ENCODE data around the gene STUM.

STUM gene

DNA sequence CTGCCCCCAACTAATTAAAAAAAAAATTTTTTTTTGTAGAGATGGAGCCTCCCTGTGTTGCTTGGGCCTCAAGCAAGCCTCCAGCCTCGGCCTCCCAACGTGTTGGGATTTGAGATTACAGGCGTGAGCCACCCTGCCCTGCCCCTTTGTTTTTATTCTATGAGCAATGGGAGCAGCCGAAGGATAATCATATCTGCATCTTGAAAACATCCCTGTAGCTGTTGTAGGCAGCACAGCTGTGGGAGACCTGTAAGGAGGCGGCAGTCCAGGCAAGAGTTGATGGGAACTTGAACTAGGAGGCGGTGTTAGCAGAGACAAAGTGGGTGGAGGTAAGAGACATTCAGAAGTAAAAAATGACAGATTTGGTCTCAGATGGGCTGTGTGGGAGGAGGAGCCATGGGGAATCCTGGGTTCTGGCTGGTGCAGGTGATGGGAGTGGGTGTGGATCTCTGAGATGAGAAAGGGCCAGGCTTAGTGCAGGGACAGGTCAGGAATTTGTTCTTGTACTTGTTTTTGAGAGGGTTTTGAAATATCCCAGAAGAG lies 31.3 kb downstream of the STUM start:
- ATAC-seq: no peak
- Mint-ChIP-seq H3K4me1 (no peaks in the 10 kb centered on the region), H3K4me3 (no peak overlapping the region), H3K9me3 (no peaks in the 10 kb centered on the region), H3K27ac (no peak overlapping the region), H3K36me3 (no peaks in the 10 kb centered on the region), H3K27me3 (no peaks in the 10 kb centered on the region)

DNA sequence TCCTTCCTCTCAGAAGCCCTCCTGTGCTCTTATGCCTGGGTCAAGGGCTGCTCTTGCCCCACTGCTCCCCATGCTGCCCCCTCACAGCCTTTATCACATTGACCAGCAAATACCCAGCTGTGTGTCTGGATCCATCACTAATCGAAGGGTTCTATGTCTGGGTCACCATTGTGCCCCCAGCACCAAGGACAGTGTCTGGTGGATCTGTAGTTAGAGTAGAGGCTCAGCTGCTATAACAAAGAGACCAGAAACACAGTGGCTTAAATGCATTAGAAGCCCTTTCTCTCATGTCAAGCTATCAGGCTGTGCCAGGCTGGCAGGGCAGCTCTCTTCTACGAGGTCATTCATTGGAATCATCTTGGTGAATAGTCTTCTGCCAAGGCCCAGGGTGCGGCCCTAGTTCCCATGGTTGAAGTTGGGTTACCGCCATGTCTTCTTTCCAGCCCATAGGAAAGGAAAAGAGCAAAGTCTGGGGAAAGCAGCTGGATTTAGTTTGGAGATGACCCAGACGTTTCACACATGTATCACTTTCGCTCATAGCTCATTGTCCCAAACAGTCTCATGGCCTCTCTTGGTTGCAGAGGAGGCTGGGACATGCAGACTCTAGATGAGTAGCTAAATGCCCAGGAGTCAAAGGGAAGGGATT lies 32.2 kb downstream of the STUM start:
- H3K4me3 Mint-ChIP-seq: no peak overlapping the region
- H3K27ac Mint-ChIP-seq: no peak overlapping the region
- no peaks in the 10 kb centered on the region for H3K36me3 Mint-ChIP-seq
- no peaks in the 10 kb centered on the region for H3K4me1 Mint-ChIP-seq
- ATAC-seq: no peak
- no peaks in the 10 kb centered on the region for H3K27me3 Mint-ChIP-seq
- no peaks in the 10 kb centered on the region for H3K9me3 Mint-ChIP-seq

DNA sequence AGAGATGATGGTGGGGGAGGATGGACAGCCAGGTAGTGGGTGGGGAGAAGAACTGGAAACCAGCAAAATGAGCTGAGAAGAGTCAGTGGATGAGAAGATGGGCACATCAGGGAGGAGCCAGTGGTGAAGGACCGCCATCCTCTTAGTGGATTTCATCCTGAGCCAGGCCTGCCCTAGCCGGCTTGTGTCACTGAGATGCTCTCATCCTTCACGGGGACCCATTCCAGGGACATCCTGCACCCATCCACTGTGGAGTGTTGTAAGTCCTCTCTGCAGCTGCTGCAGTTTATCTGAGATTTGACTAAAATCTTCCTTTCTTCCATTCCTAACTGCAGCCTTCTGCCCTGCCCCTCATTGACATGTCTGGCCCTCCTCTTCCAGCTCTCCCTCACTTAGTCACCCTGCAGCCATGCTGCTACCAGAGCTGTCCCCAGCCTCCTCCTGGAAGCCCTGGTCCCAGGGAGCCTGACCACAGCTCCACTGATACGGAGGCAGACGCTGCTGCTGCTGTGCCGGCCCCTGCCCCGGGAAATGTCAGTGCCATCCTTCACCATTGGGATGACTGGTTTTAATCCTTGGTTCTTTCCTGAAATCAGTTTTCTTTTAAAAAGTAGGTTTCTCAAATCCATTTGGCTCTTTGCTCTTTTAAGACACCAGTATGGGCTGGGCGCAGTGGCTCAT lies 33.2 kb downstream of the STUM start:
- H3K27me3 Mint-ChIP-seq: no peaks in the 10 kb centered on the region
- H3K9me3 Mint-ChIP-seq: no peaks in the 10 kb centered on the region
- no peaks in the 10 kb centered on the region for H3K4me1 Mint-ChIP-seq
- H3K4me3 Mint-ChIP-seq: no peak overlapping the region
- H3K27ac Mint-ChIP-seq: no peak overlapping the region
- H3K36me3 Mint-ChIP-seq: no peaks in the 10 kb centered on the region
- no peak for ATAC-seq

DNA sequence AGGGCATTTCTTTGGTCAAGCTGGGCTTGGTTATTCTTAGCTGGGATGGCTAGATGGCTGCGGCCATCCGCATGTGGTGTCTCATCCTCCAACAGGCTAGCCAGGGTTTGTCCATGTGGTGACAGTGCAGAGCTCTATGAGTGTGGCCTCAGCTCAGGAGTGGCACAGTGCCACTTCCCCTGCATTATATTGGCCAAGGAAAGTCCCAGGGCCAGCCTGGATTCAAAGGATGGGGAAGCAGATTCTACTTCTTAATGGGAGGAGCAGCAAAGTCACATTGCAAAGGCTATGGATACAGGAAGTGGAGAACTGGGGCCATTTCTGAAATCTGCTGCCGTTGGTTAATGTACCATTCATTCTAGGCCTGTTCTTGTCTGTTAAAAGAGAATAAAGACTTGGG lies 34.4 kb downstream of the STUM start:
- no peaks in the 10 kb centered on the region for H3K4me1 Mint-ChIP-seq
- no peak overlapping the region for H3K27ac Mint-ChIP-seq
- ATAC-seq: no peak
- H3K9me3 Mint-ChIP-seq: no peaks in the 10 kb centered on the region
- H3K4me3 Mint-ChIP-seq: no peak overlapping the region
- H3K36me3 Mint-ChIP-seq: no peaks in the 10 kb centered on the region
- H3K27me3 Mint-ChIP-seq: no peaks in the 10 kb centered on the region

DNA sequence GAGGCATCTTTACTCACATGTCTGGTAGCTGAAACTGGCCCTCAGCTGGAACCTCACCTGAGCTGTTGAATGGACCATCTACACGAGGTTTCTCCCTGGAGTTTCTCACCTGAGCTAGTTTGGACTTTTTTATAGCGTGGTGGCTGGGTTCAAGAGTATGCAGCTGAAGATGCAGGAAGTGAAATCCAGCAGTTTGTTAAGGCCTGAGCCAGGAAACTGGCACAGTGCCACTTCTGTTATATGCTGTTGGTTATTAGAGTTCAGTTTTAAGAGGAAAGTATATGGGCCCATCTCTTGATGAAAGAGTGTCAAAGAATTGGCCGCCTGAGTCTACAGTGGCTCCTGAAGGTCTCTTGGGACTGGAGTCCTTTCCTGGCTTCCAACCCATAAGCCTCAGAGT lies 35.6 kb downstream of the STUM start:
- H3K27me3 Mint-ChIP-seq: no peaks in the 10 kb centered on the region
- no peaks in the 10 kb centered on the region for H3K36me3 Mint-ChIP-seq
- H3K4me3 Mint-ChIP-seq: no peak overlapping the region
- no peak for ATAC-seq
- H3K9me3 Mint-ChIP-seq: no peaks in the 10 kb centered on the region
- no peaks in the 10 kb centered on the region for H3K4me1 Mint-ChIP-seq
- H3K27ac Mint-ChIP-seq: no peak overlapping the region

DNA sequence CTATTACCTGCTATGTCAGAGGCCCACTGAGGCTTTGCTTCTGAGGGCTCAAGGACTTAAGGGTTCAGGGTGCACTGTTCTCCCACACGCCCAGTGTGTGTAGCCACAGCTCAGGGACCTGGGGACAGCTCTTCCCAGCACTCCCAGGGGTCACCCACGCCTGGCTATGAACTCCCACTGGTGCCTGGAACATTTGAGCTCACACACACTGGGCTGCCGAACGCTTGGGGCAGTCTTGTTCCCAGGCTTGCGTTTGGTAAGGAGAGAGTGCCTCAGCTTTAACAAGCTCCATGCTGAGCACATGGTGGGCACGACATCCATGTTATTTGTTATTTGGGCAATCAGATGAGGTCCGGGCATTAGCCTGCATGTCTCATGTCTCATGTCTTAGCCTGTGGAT lies 37.6 kb downstream of the STUM start:
- Mint-ChIP-seq H3K9me3 (no peaks in the 10 kb centered on the region), H3K27me3 (peaks cover 11% of the 10 kb centered on the region), H3K4me3 (no peak overlapping the region), H3K4me1 (no peaks in the 10 kb centered on the region), H3K36me3 (no peaks in the 10 kb centered on the region), H3K27ac (no peak overlapping the region)
- no peak for ATAC-seq

DNA sequence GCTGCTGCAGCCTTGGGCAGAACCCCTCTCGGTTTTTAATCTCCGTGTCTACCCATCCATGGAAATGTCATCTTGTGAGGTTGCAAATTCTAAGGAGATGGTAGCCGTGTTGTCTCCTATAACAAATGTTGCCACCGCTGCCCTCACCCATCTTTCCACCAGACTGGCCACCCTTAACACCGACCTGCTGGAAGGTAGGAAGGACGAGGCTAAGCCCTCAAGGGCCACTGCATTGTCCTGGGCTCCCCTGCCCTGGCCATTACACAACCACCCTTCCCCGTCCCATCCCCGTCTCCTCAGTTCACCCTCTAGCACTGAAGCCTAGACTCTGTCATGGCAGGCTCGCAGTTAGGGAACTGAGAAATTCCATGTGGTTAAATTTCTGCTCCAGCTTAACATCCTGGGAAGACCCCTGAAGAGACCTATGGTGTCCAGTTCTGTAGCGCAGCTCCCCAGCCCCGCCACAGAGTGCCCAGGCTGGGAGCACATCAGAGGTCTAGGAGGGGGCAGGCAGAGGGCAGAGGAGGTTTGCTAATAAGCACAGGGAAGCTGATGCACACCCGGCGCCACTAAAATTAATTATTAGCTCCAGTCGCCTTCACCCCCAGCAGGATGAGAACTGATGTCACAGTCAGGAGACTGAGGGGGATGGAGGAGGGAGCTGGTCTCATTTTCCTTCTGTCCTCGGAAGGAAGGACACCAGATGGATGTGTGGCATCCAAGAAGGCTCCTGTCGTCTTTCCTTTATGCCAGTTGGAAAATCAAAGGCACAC lies 38.3 kb downstream of the STUM start:
- Mint-ChIP-seq H3K36me3 (no peaks in the 10 kb centered on the region), H3K9me3 (no peaks in the 10 kb centered on the region), H3K4me3 (no peak overlapping the region), H3K4me1 (no peaks in the 10 kb centered on the region), H3K27ac (no peak overlapping the region), H3K27me3 (peaks cover 11% of the 10 kb centered on the region)
- ATAC-seq: no peak

DNA sequence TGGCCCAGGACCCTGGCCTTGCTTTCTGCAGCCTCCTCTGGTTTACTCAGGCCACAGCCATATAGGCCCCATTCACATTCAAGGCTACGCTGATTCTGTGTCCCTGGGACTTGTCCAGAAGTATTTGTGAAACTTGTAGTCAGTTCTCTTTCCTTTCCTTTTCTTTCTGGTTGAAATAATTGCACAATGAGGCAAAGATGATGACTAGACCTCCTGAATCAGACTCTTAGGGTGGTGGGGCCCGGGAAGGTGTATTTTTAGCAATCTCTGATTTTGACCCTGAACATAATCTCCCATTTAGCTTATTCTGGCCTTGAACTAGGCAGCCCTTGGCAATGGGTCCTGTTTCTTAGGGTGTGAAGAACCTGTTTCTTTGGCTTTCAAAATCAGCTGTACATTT lies 39.9 kb downstream of the STUM start:
- no peaks in the 10 kb centered on the region for H3K9me3 Mint-ChIP-seq
- no peak overlapping the region for H3K27ac Mint-ChIP-seq
- no peaks in the 10 kb centered on the region for H3K36me3 Mint-ChIP-seq
- no peak for ATAC-seq
- no peaks in the 10 kb centered on the region for H3K4me1 Mint-ChIP-seq
- no peak overlapping the region for H3K4me3 Mint-ChIP-seq
- peaks cover 11% of the 10 kb centered on the region for H3K27me3 Mint-ChIP-seq

DNA sequence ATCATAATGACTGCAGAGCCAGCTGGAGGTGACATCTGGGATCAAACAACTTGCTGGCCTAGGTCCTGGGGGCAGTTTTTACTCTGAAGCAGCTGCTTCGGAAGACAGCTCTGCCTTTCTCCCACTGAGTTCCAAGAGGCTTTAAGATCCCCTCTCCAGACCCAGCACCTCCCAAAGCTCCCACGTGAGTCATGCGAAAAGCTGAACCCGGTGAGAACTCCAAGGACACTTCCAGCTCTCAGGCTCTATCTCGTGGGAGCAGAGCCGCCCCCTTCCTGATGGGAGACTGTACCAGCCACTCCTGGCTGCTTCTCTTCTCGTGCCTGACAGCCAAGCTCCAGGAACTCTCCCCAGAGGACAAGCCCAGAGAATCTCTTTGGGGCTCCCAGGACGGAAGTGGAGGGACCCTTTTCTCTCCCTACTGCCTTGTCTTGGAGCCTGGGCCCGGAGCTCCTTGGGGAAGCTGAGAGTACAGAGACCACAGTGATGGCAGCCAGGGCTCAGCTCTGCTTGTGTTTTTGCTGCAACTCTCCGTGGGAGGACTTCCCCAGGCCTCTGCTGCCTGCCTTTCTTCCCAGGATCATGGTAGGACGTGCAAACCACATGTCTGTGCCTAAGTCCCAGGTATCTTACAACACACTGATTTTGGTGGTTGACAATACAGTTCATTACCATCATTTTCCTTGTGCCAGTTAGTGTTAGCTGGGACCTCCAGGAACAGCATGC lies 40.6 kb downstream of the STUM start:
- no peaks in the 10 kb centered on the region for H3K9me3 Mint-ChIP-seq
- H3K4me1 Mint-ChIP-seq: no peaks in the 10 kb centered on the region
- no peak for ATAC-seq
- H3K27me3 Mint-ChIP-seq: peaks cover 11% of the 10 kb centered on the region
- H3K36me3 Mint-ChIP-seq: no peaks in the 10 kb centered on the region
- no peak overlapping the region for H3K4me3 Mint-ChIP-seq
- no peak overlapping the region for H3K27ac Mint-ChIP-seq

DNA sequence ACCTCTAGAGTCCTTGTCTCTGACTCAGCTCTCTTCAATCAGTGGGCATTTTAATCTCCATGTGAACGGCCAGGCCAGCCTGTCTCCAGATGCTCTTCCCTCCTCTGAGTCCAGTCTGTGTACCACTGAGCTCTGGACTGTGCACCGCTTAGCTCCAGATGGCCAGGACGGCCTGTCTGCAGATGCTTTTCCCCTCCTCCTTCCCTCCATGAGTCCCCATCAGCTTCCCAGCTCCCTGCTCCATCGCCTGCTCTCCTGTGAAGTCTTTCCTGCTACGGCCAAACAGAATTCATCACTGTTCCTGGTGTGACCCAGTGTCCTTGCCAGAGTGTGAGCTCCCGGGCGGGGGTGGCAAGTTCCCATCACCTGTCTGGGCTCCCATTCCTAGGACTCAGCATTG lies 42.0 kb downstream of the STUM start:
- Mint-ChIP-seq H3K27ac (no peak overlapping the region), H3K9me3 (peaks cover 3% of the 10 kb centered on the region), H3K36me3 (no peaks in the 10 kb centered on the region), H3K4me3 (no peak overlapping the region), H3K4me1 (no peaks in the 10 kb centered on the region), H3K27me3 (peaks cover 11% of the 10 kb centered on the region)
- ATAC-seq: no peak

DNA sequence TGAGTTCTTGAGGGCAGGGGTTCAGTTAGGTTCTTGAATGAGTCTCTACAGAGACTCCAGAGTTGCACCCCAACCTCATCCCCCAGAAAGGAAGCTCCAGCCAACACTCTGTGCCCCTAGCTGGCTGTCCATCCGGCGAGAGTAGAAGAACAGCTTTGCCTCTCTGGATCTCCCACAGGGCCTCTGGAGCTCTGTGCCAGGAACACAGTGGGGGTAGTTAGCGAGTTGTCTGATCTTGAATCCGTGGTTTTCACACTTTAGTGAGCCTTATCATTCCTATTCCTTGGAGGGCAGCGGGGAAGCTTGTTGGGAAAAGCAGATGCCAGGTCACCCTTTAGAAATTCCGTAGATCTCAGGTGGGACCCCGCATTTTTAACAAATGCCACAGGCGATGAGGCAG lies 45.0 kb downstream of the STUM start:
- Mint-ChIP-seq H3K9me3 (peaks cover 3% of the 10 kb centered on the region), H3K4me1 (peaks cover 4% of the 10 kb centered on the region), H3K27ac (no peak overlapping the region), H3K36me3 (no peaks in the 10 kb centered on the region), H3K27me3 (peaks cover 11% of the 10 kb centered on the region), H3K4me3 (no peak overlapping the region)
- no peak for ATAC-seq

DNA sequence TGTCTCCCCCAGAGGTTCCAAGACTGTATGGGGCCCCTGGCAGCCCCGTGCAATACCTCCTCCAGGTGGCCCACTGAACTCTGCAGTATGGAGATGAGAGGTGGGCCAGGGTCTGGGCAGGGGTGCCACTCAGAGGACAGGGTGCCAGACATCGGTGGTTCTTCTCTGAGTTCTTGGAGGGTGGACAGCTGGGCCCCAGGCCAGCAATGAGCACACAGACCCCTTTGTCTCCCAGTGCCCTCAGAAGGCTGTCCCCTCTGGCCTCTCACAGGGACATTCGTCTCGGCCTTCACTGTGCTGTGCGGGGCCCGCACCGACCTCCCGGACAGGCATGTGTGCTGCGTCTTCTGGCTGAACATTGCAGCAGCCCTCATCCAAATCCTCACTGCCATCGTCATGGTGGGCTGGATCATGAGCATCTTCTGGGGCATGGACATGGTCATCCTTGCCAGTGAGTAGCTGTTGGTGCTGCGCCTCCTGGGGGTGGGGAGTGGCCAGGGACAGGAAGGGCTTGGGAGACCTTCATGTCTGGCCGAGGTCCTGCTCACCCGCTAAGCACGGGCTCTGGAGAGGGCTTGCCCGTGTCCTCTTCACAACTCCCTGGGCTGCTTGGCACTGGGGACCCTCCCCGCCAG lies 48.1 kb downstream of the STUM start:
- Mint-ChIP-seq H3K36me3 (no peaks in the 10 kb centered on the region), H3K9me3 (peaks cover 3% of the 10 kb centered on the region), H3K4me1 (peaks cover 4% of the 10 kb centered on the region), H3K4me3 (no peak overlapping the region), H3K27me3 (no peaks in the 10 kb centered on the region), H3K27ac (no peak overlapping the region)
- no peak for ATAC-seq

DNA sequence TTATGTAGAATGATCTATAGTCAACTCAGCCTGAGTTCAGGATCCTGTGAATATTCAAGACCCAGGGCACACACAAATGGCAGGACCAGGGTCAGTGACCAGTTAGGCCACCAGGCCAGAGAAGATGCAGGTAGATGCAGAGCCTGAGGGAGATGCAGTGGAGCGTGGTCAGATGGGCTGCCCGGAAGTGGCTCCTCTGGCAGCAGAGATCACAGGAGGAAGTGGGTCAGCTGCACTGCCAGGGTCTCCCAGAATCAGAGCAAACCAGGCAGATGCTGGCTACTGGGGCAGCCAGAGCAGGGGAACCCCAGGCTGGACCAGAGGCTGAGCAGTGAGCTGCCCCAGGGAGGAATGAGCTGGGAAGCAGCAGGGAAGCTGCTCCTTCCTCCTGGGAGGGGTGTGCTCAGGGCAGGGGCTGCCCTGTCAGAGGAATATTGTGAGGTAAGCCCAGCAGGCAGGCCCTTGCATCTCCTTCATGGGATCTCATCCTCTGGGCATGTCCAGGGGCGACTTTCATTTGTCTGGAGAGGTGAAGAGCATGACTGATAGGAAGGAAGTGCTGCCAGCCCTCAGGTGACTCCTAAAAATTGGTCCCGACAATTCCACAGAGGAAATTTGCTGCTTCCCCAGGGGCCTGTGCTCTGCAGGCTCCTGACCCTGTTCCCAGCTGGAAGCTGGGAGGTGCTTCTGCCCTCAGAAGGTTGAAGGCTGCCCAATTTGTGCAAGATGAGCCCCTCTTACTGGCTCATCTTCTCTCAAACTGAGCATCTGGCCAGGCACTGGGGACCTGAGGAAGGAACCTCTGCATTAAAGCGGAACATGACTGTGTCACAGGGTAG lies 49.3 kb downstream of the STUM start:
- H3K9me3 Mint-ChIP-seq: peaks cover 3% of the 10 kb centered on the region
- H3K36me3 Mint-ChIP-seq: no peaks in the 10 kb centered on the region
- H3K4me3 Mint-ChIP-seq: no peak overlapping the region
- no peak for ATAC-seq
- H3K4me1 Mint-ChIP-seq: peaks cover 5% of the 10 kb centered on the region
- H3K27ac Mint-ChIP-seq: no peak overlapping the region
- H3K27me3 Mint-ChIP-seq: no peaks in the 10 kb centered on the region

DNA sequence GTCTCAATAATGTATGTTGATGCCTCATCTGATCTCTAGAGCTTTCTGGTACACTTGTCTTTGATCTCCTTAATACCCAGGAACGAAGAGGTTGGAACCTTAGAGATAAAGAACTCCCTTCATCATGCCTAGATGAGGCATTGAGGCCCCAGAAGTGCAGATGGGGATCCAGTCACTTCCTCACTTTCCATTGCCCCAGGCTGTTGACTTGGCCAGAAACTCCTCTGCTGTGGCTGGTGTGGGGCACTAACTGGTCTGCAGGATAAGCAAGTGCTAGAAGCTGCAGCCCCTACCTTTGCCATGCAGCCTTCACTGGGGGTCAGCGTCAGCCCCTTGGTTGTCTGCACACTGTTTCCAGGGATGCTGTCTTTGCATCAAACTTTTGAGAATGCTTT lies 49.9 kb downstream of the STUM start:
- no peak for ATAC-seq
- H3K4me1 Mint-ChIP-seq: peaks cover 11% of the 10 kb centered on the region
- no peak overlapping the region for H3K27ac Mint-ChIP-seq
- peaks cover 3% of the 10 kb centered on the region for H3K9me3 Mint-ChIP-seq
- H3K4me3 Mint-ChIP-seq: no peak overlapping the region
- no peaks in the 10 kb centered on the region for H3K27me3 Mint-ChIP-seq
- H3K36me3 Mint-ChIP-seq: no peaks in the 10 kb centered on the region

All from stimulated activated memory B cell treated with anti-CD40 and anti-IgM and Interleukin-4, amounts not matched to agents 10 μg/mL and 1 μg/mL and 100 μg/mL, for 72 hours (primary cell).